Cardiac fibroblast (primary cell): Measurements from ENCODE around the gene EPS8L3.
"Not testable (repeated sequence)": the region's sequence is repeated elsewhere in the genome, so short reads cannot be mapped to it uniquely, and the experiment has no call there.

Experiments used
- DNase-seq, 2 donors: peaks; one replicate each; pipeline versions ENCODE4 v3.0.0 to v3.0.0-alpha.2; 2010; ENCODE audit warnings: low read depth in 2 of 2
- H3K4me3 ChIP-seq, 2 donors: replicated peaks in 1 of 2; 1 replicate in 1 of 2; 2 replicates in 1 of 2; pipeline ENCODE4 v1.5.1; 2011; ENCODE audit warnings: low read depth in 2 of 2, low read length in 2 of 2, mild to moderate bottlenecking in 2 of 2, moderate library complexity in 1 of 2
- TF ChIP-seq, protein P1 (sequence below): IDR thresholded peaks from one replicate; pipeline ENCODE4 v1.5.1; 2011; ENCODE audit warnings: low read depth, mild to moderate bottlenecking, low read length, inconsistent platforms

Gene EPS8L3

DNA sequence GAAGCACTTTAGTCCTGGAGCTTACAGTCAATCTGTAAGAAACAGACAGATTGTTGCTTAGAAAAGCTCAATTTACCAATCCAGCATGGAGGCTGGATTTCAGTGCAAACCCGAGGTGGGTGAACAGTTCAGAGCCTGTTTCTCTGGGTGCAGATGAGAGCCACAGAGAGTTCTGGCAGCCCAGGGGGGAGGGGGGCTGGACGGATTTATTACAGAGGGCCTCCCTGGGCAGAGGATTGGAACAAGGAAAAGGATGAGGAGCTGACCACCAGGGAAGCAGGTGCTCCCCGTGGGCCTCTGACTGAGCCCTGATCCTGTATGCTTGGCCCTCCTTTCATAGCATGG is 38.0 kb upstream of the EPS8L3 start:
- TF ChIP-seq, protein P1, sequence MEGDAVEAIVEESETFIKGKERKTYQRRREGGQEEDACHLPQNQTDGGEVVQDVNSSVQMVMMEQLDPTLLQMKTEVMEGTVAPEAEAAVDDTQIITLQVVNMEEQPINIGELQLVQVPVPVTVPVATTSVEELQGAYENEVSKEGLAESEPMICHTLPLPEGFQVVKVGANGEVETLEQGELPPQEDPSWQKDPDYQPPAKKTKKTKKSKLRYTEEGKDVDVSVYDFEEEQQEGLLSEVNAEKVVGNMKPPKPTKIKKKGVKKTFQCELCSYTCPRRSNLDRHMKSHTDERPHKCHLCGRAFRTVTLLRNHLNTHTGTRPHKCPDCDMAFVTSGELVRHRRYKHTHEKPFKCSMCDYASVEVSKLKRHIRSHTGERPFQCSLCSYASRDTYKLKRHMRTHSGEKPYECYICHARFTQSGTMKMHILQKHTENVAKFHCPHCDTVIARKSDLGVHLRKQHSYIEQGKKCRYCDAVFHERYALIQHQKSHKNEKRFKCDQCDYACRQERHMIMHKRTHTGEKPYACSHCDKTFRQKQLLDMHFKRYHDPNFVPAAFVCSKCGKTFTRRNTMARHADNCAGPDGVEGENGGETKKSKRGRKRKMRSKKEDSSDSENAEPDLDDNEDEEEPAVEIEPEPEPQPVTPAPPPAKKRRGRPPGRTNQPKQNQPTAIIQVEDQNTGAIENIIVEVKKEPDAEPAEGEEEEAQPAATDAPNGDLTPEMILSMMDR, result no peak
- H3K4me3 ChIP-seq, result no peak overlapping the region
- no peak for DNase-seq

DNA sequence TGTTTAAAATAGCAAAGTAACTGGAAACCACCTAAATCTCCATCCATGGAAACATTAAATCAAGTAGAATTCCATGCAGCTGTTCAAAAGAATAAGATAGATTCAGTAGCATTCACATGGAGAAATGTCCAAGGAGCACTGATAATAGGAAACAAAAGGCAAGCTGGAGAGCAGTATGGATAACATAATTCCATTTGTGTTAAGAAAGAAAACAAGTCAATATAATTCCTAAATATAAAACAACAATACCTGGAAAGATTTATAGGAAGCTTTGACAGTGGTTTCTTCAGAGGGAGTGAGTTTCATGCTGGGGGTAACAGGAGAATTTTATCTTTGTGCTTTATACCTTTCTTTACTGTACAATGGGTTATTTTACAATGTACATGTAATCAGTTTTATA is 36.6 kb upstream of the EPS8L3 start:
- TF ChIP-seq, protein P1, result no peak
- DNase-seq, result no peak
- H3K4me3 ChIP-seq, result no peak overlapping the region

DNA sequence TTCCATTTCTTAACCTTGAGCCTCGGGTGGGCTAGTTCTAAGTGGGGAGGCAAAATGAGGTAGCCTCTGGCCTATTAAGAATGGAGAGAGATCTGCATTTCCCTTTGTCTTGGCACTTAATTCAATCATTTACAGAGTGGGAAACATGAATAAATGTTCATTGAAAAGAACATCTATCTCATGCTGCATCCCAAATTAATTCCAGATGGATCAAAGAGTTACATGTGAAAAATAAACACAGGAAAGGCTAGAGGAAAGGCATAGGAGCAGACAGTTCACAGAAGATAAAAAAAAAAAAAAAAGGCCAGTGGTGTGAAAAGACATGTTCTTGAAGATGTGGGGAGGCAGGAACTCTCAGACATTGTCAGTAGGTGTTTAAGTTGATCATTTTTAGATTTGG is 35.7 kb upstream of the EPS8L3 start:
- TF ChIP-seq, protein P1, result no peak
- no peak for DNase-seq

DNA sequence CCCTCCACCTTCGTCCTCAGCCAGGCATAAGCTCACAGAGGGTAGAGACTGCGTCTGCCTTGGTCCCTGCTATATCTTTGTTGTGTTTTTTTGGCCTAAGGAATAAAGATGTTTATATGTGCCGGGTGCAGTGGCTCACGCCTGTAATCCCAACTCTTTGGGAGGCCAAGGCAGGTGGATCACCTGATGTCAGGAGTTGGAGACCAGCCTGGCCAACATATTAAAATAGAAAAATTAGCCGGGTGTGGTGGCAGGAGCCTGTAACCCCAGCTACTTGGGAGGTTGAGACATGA is 33.5 kb upstream of the EPS8L3 start:
- DNase-seq, result not testable (repeated sequence)

More for the DNA sequence above, 35.7 kb upstream of the EPS8L3 start:
- no peak overlapping the region for H3K4me3 ChIP-seq

DNA sequence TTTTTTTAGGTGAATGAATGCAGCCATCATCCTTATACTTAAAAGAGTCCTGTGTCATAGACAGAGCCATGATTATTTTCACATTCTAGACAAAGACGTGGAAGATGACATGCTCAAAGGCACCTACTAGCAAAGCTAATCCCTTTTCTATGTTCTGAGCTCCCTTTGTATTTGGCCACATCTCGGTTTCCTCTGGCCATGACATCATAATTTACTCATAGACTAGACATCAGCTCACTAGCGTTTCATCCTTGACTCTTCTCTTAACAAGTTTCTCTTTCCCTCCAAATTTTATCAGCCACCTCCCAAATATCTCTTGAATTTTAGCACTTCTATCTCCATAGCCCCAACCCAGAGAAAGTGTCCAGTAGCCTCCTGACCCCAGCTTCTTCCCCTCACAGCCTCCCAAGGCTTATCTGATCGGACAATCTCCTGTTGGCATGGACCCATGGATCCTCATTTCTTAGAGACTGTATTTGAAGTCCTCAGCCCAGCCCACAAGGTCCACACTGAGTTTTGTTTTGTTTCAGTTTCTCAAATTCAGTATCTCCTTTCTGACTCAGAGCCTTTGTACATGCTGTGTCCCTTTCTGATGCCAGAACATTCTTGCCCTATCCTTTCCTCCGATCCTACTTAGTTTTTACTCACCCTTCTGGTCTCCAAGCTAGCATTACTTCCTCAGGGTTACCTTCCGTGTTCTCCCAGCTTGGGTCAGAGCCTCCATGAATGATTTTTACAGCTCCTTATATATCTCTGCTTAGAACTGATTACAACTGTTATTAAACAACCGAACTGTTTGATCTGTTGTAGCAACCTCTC is 33.0 kb upstream of the EPS8L3 start:
- no peak overlapping the region for H3K4me3 ChIP-seq
- TF ChIP-seq, protein P1, result no peak
- peak; percentile 70 to 76 for DNase-seq

More for the DNA sequence above, 33.5 kb upstream of the EPS8L3 start:
- H3K4me3 ChIP-seq, result not testable (repeated sequence)

DNA sequence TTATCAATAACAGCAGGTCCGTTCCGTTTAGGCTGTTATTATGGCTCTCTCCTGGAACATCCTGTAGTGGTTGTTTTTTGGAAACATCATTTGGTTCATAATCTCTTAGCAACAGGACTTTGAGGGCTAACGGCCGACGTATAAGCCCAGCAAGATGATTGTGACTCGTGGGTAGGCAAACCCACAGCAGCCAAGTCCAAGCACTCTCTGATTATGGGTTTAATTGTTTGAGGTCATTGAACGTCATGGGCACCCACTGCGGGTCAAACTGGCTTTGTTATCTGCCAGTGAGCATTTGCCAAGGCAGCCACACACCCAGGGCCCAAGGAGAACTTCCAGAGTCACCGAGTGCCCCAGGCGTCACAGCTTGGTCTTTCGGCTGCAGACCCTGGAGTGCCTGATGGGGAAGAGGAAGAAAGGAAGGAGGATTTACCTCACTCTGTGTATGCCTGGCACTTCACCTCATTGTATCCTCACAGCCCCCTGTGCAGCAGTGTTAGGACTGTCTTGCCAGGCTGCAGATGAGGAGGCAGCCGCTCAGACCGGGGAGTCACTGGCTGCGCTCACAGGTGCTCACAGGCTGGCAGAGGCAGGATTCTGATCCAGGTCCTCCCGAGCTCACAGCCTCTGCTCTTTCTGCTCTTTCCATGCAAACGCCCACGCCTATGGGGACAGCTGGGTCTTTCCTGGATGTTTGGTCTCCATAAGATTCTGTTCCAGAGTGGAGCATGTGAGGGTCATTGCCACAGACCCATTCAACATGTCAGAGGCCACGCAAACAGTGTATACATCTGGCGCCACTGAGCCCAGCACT is 30.8 kb upstream of the EPS8L3 start:
- TF ChIP-seq, protein P1, result no peak
- no peak overlapping the region for H3K4me3 ChIP-seq
- peak in 1 of 2 donors; percentile 34 for DNase-seq

DNA sequence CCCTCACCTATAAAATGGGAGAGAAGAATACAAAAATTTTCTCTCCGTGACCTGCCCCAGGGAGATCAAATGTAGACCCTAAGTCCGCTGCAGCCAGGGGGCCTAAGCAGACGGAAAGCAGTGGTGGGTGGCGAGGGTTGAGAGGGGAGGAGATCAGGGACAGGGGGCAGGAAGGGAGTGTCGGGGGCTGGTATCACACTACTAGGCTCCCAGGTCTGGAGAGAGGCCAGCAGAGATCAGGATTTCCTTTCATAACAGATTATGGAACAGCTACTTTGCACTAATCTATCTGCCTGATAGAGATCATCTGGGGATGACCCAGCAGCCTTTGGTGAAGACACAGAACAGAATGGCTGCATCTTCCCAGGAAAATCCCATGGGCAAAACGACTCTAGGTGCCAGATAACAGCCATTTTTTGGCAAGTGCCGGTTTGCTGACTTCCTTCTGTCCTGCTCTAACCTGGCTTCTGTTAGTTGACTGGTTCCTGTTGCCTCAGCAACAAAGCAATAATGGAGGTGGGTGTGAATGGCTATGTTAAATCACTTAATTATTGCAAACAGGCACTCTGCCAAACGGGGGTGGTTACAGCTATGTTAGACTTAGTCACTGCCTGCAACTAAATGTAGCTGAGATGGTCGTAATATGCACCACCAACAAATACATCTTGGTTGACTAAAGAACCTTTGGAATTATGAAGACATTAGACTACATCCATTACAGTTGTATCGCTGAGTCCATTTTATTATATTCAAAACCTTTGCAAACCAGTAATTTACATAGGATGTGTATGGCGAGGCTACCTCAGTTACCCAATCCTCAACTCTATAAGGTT is 30.0 kb upstream of the EPS8L3 start:
- no peak overlapping the region for H3K4me3 ChIP-seq
- TF ChIP-seq, protein P1, result no peak
- DNase-seq, result peak; percentile 68 to 88
